ENCODE data around the gene SASH1. TPM values are rescaled to one million over a fixed set of nuclear protein-coding genes. Genes with fewer than 3 reads are reported as not detected.

Gene SASH1
- total and polyA plus RNA-seq, 2 experiments from 2014 or later: 69.1 to 99.0 TPM

GRCh38 chr6:148324297-148324985, 18.2 kb upstream of the SASH1 start:
- in situ Hi-C loops (cut with MboI): no loop called here
- H3K4me2 ChIP-seq (ENCODE audit: unreplicated experiment): peak overlapping the region; percentile 60
- H3K4me1 ChIP-seq (ENCODE audit: insufficient read depth): peaks cover 52% of the 10 kb centered on the region
- no peaks in the 10 kb centered on the region for H3K27me3 ChIP-seq (replicated peaks; ENCODE audit: insufficient read depth)
- peak overlapping the region; percentile 73 for H3K27ac ChIP-seq
- no peak overlapping the region for H2AFZ ChIP-seq
- H3K36me3 ChIP-seq (ENCODE audit: low read depth): peaks cover 16% of the 10 kb centered on the region
- TF ChIP-seq EZH2 (IDR thresholded peaks at IDR 0.05; ENCODE audit: insufficient read depth, poor library complexity, severe bottlenecking): no peak
- no peak for TF ChIP-seq EZH2phosphoT487 (IDR thresholded peaks at IDR 0.05; ENCODE audit: insufficient read depth, low read depth)
- H3K9me3 ChIP-seq (ENCODE audit: low read depth): no peaks in the 10 kb centered on the region
- peaks cover 75% of the 10 kb centered on the region for H3K79me2 ChIP-seq (ENCODE audit: insufficient read depth)
- no peak overlapping the region for H3K4me3 ChIP-seq
- no peaks in the 10 kb centered on the region for H3K9me2 ChIP-seq (ENCODE audit: insufficient read depth)
- H3F3A ChIP-seq (ENCODE audit: insufficient read depth): peaks cover 51% of the 10 kb centered on the region
- DNase-seq: peak; percentile 81
- H4K20me1 ChIP-seq (ENCODE audit: insufficient read depth): no peaks in the 10 kb centered on the region
- peak overlapping the region; percentile 35 for H3K9ac ChIP-seq
- 7% methylated on average over 4 of the region's 4 CpGs for WGBS, 2 experiments (ENCODE audit: low coverage in 1 of 2, low lambda C conversion rate in 2 of 2, missing lambda C conversion rate in 2 of 2)

- H3K79me2 ChIP-seq (ENCODE audit: insufficient read depth): peaks cover 65% of the 10 kb centered on the region
- TF ChIP-seq EZH2phosphoT487 (IDR thresholded peaks at IDR 0.05; ENCODE audit: insufficient read depth, low read depth): no peak
- no peak for TF ChIP-seq EZH2 (IDR thresholded peaks at IDR 0.05; ENCODE audit: insufficient read depth, poor library complexity, severe bottlenecking)
- DNase-seq: peak; percentile 42
- peak overlapping the region; percentile 73 for H3K27ac ChIP-seq
- in situ Hi-C loops (cut with MboI): no loop called here
- H3K9me2 ChIP-seq (ENCODE audit: insufficient read depth): no peaks in the 10 kb centered on the region
- H3K36me3 ChIP-seq (ENCODE audit: low read depth): peaks cover 8% of the 10 kb centered on the region
- no peaks in the 10 kb centered on the region for H4K20me1 ChIP-seq (ENCODE audit: insufficient read depth)
- H3K9me3 ChIP-seq (ENCODE audit: low read depth): no peaks in the 10 kb centered on the region
- H3K9ac ChIP-seq: no peak overlapping the region; the same call in 1 of the 2 replicates
- no peak overlapping the region for H2AFZ ChIP-seq
- peaks cover 61% of the 10 kb centered on the region for H3F3A ChIP-seq (ENCODE audit: insufficient read depth)
- WGBS, 2 experiments (ENCODE audit: low coverage in 1 of 2, low lambda C conversion rate in 2 of 2, missing lambda C conversion rate in 2 of 2): 90 to 94% methylated on average over 8 to 11 of the region's 11 CpGs
- peaks cover 63% of the 10 kb centered on the region for H3K4me1 ChIP-seq (ENCODE audit: insufficient read depth)
- H3K27me3 ChIP-seq (replicated peaks; ENCODE audit: insufficient read depth): no peaks in the 10 kb centered on the region
- H3K4me2 ChIP-seq (ENCODE audit: unreplicated experiment): no peak overlapping the region
- H3K4me3 ChIP-seq: no peak overlapping the region
Observed at GRCh38 chr6:148325316-148326068, 17.1 kb upstream of the SASH1 start.

- Histone ChIP-seq H3K9me2 (ENCODE audit: insufficient read depth) (no peaks in the 10 kb centered on the region), H3K27me3 (replicated peaks; ENCODE audit: insufficient read depth) (no peaks in the 10 kb centered on the region), H3K79me2 (ENCODE audit: insufficient read depth) (peaks cover 72% of the 10 kb centered on the region), H3K4me1 (ENCODE audit: insufficient read depth) (peaks cover 60% of the 10 kb centered on the region), H3K9ac (peak overlapping the region; percentile 69), H3K9me3 (ENCODE audit: low read depth) (no peaks in the 10 kb centered on the region), H3K4me2 (ENCODE audit: unreplicated experiment) (peak overlapping the region; percentile 70), H4K20me1 (ENCODE audit: insufficient read depth) (no peaks in the 10 kb centered on the region), H3F3A (ENCODE audit: insufficient read depth) (peaks cover 46% of the 10 kb centered on the region), H3K36me3 (ENCODE audit: low read depth) (no peaks in the 10 kb centered on the region), H3K4me3 (peak overlapping the region; percentile 19), H2AFZ (no peak overlapping the region), H3K27ac (peak overlapping the region; percentile 95)
- in situ Hi-C loops (cut with MboI): no loop called here
- no peak for DNase-seq
- TF ChIP-seq EZH2 (IDR thresholded peaks at IDR 0.05; ENCODE audit: insufficient read depth, poor library complexity, severe bottlenecking): no peak
Observed at GRCh38 chr6:148328876-148329555, 13.6 kb upstream of the SASH1 start.

GRCh38 chr6:148329596-148330381, 12.8 kb upstream of the SASH1 start:
- 6 to 10% methylated on average over 7 of the region's 7 CpGs for WGBS, 2 experiments (ENCODE audit: low coverage in 1 of 2, low lambda C conversion rate in 2 of 2, missing lambda C conversion rate in 2 of 2)
- Histone ChIP-seq H3K9ac (peak overlapping the region; percentile 69), H3K4me2 (ENCODE audit: unreplicated experiment) (peak overlapping the region; percentile 70), H3K9me3 (ENCODE audit: low read depth) (no peaks in the 10 kb centered on the region), H3F3A (ENCODE audit: insufficient read depth) (peaks cover 39% of the 10 kb centered on the region), H3K27me3 (replicated peaks; ENCODE audit: insufficient read depth) (no peaks in the 10 kb centered on the region), H3K27ac (peak overlapping the region; percentile 95), H3K4me3 (peak overlapping the region; percentile 19), H2AFZ (no peak overlapping the region), H3K4me1 (ENCODE audit: insufficient read depth) (peaks cover 52% of the 10 kb centered on the region), H3K9me2 (ENCODE audit: insufficient read depth) (no peaks in the 10 kb centered on the region), H4K20me1 (ENCODE audit: insufficient read depth) (no peaks in the 10 kb centered on the region), H3K36me3 (ENCODE audit: low read depth) (no peaks in the 10 kb centered on the region), H3K79me2 (ENCODE audit: insufficient read depth) (peaks cover 79% of the 10 kb centered on the region)
- peak; percentile 91 for DNase-seq
- in situ Hi-C loops (cut with MboI): no loop called here
- no peak for TF ChIP-seq EZH2 (IDR thresholded peaks at IDR 0.05; ENCODE audit: insufficient read depth, poor library complexity, severe bottlenecking)
- no peak for TF ChIP-seq EZH2phosphoT487 (IDR thresholded peaks at IDR 0.05; ENCODE audit: insufficient read depth, low read depth)

Data from GM23248 (cell line).